Heart left ventricle (tissue), 16 donors: ENCODE data around the gene MB21D2. TPM values are rescaled to one million over a fixed set of nuclear protein-coding genes. Genes with fewer than 3 reads are reported as not detected.
A peak's percentile ranks its signal among the peaks of the same experiment; 100 is the strongest.

Source experiments
- ATAC-seq, 4 donors: fragments of 200-7000 bp; cut with Tn5 transposase; one replicate each; pipeline ENCODE4 v1.9.1; 2020 to 2022; ENCODE audit warnings: moderate library complexity in 4 of 4, mild to moderate bottlenecking in 3 of 4, moderate number of reproducible peaks in 1 of 4
- DNase-seq, 5 donors: peaks; one replicate each; pipeline ENCODE4 v3.0.0-alpha.2; 2020
- H3K27ac ChIP-seq, 12 donors: fragments of 200-600 bp; sonication (generic) in 4 of 12; one replicate each; pipeline versions ENCODE4 v1.5.0 to v1.8.0; 2016 to 2022; ENCODE audit warnings: mild to moderate bottlenecking in 2 of 12
- H3K27me3 ChIP-seq, 9 donors: fragments of 200-600 bp; sonication (generic) in 2 of 9; one replicate each; pipeline versions ENCODE4 v1.5.1 to v1.8.0; 2016 to 2022; ENCODE audit warnings: mild to moderate bottlenecking in 3 of 9
- H3K36me3 ChIP-seq, 9 donors: fragments of 200-600 bp; sonication (generic) in 2 of 9; one replicate each; pipeline versions ENCODE4 v1.5.0 to v1.8.0; 2018 to 2022; ENCODE audit warnings: mild to moderate bottlenecking in 2 of 9
- H3K4me1 ChIP-seq, 12 donors: fragments of 200-600 bp; sonication (generic) in 4 of 12; one replicate each; pipeline versions ENCODE4 v1.5.0 to v1.8.0; 2016 to 2022; ENCODE audit warnings: mild to moderate bottlenecking in 3 of 12
- H3K4me3 ChIP-seq, 12 donors: fragments of 200-600 bp; sonication (generic) in 4 of 12; one replicate each; pipeline versions ENCODE4 v1.5.0 to v1.8.0; 2017 to 2022; ENCODE audit warnings: mild to moderate bottlenecking in 9 of 12, moderate library complexity in 4 of 12
- H3K9me3 ChIP-seq, 12 donors: fragments of 200-600 bp; sonication (generic) in 4 of 12; one replicate each; pipeline versions ENCODE4 v1.5.0 to v1.8.0; 2016 to 2022; ENCODE audit warnings: mild to moderate bottlenecking in 1 of 12
- POLR2A ChIP-seq, 2 donors: fragments of 450-650 bp; IDR thresholded peaks; one replicate each; pipeline ENCODE4 v1.6.1; 2017; ENCODE audit warnings: antibody characterized with exemption in 2 of 2, mild to moderate bottlenecking in 2 of 2, moderate library complexity in 2 of 2
- WGBS, 4 donors: extraction: QIAGEN DNeasy Blood & Tissue Kit in 2 of 4; methylation state at CpG; one replicate each; pipeline versions ENCODE4 v1.1.5 to v1.1.7; 2013 to 2018; 5-methylcytosine and 5-hydroxymethylcytosine counted together
- intact Hi-C, 10 donors: fragments of 100-400 bp; cut with DNase I; formaldehyde crosslinking; loops; one replicate each; pipeline versions ENCODE4 v1.11.1 to v1.14.2; 2022
- polyA plus RNA-seq, 2 donors: library from polyadenylated mRNA; stranded (reverse); fragments of 200-250 nt; gene quantifications; one replicate each; pipeline ENCODE4 v1.2.3, GENCODE V29; 2013
- total RNA-seq, 9 donors: library from RNA; depleted of rRNA in 2 of 9; stranded (reverse); fragments of >200 nt in 2 of 9; fragmentation: NEBNext Ultra II Directional in 3 of 9; extraction: Animal tissue kit (Norgen Biotek cat#: 25700) in 3 of 9; gene quantifications; one replicate each; pipeline versions ENCODE4 v1.1.0 to v1.2.4, GENCODE V29; 2016 to 2023
- TF ChIP-seq, protein P1 (sequence below), 12 donors: fragments of 200-600 bp; sonication (generic) in 4 of 12; IDR thresholded peaks; one replicate each; pipeline versions ENCODE4 v1.5.0 to v1.8.0; 2018 to 2022; ENCODE audit warnings: antibody characterized with exemption in 12 of 12, mild to moderate bottlenecking in 5 of 12
- donor health status: ischemic (EF 13 %, LVEDD 7.1; RV severe dilation, severe dysfunction).
- donor health status: healthy with polysubstance abuse.
- donor health status: DM: no; HTN: yes; CAD: no.
- donor health status: DM: no; HTN: no; CAD: no.
- donor health status: ischemic (EF 25% LVEDD 6.9; RV normal size, moderate dysfunction).
- donor health status: ischemic (EF 25% LVEDD 5.7; RV mildly dilated, moderate dysfunction).
- donor health status: healthy.
- donor health status: DM: yes; HTN: yes; CAD: no.
- donor health status: ischemic (EF 35%, LVEDD 5.7; RV mildly dilated, moderate dysfunction).
- donor health status: nonischemic (EF 11% LVEDD 7.7; RV severe dilation, severe dysfunction).
- donor health status: DM: yes; HTN: yes; CAD: no.
- donor health status: PGD.
- donor health status: ischemic (EF 29% LVEDD 5.4; RV normal size, mild dysfunction).
- donor health status: nonischemic (EF 23%, LVEDD 6.1; RV moderate dilation, normal function).

MB21D2 gene
- total and polyA plus RNA-seq, 11 donors: 0.91 to 5.0 (median 3.1) TPM

DNA sequence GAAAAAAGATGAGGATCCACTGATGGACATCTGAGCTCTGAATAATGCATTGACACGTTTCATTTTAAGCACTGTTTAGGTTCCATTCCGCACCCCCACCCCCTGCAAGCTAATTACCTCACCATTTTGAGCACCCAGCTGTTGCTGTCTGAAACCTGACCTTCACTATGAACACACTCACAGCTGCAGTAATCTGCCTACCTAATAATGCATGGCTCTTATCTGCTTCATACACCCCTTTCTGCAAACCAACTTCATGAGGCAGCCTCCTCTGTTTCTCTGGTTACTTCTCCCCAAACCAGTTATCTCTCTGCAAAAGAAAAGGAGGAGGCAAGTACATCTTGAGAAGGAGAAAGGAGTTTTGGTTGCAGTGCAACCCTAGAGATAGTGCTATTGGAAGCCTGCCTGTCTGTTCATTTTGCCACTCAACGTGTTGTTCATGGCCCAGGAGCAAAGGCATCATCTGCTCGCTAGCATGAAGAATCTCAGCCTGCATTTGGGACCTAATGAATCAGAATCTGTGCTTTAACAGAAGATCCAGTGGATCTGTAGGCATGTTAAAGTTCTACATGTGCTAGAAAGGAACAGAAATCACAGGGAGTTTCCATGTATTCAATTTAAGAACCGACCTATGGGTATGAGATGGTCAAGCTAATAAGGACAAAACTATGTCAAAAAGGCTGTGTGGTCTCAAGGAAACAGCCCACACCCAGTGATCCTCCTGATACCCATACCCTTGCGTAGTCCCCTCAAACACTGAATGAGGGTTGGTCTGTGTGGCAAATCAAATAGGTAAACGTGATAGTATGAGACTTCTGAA, 87.2 kb downstream of the MB21D2 start:
- WGBS, 4 donors: 75 to 82% (median 77%) methylated on average over 7 of the region's 7 CpGs
- no peak for TF ChIP-seq POLR2A (IDR thresholded peaks at IDR 0.05)
- TF ChIP-seq, protein P1, sequence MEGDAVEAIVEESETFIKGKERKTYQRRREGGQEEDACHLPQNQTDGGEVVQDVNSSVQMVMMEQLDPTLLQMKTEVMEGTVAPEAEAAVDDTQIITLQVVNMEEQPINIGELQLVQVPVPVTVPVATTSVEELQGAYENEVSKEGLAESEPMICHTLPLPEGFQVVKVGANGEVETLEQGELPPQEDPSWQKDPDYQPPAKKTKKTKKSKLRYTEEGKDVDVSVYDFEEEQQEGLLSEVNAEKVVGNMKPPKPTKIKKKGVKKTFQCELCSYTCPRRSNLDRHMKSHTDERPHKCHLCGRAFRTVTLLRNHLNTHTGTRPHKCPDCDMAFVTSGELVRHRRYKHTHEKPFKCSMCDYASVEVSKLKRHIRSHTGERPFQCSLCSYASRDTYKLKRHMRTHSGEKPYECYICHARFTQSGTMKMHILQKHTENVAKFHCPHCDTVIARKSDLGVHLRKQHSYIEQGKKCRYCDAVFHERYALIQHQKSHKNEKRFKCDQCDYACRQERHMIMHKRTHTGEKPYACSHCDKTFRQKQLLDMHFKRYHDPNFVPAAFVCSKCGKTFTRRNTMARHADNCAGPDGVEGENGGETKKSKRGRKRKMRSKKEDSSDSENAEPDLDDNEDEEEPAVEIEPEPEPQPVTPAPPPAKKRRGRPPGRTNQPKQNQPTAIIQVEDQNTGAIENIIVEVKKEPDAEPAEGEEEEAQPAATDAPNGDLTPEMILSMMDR (IDR thresholded peaks at IDR 0.05): no peak
- no peak for ATAC-seq
- Histone ChIP-seq H3K9me3 (no peaks in the 10 kb centered on the region), H3K4me3 (no peak overlapping the region), H3K36me3 (no peaks in the 10 kb centered on the region), H3K27ac (peak overlapping the region in 3 of 12 donors; percentile 12 to 61 (median 36)), H3K27me3 (no peaks in the 10 kb centered on the region), H3K4me1 (peaks cover 0 to 57% (median 40%) of the 10 kb centered on the region in 12 donors)
- intact Hi-C loops: loop anchor here in 4 of 10 donors (5.0 kb wide), 1 partner anchor 87 kb away; the partner anchor contains the start of gene MB21D2 (in 4 of the 4)
- DNase-seq: no peak

DNA sequence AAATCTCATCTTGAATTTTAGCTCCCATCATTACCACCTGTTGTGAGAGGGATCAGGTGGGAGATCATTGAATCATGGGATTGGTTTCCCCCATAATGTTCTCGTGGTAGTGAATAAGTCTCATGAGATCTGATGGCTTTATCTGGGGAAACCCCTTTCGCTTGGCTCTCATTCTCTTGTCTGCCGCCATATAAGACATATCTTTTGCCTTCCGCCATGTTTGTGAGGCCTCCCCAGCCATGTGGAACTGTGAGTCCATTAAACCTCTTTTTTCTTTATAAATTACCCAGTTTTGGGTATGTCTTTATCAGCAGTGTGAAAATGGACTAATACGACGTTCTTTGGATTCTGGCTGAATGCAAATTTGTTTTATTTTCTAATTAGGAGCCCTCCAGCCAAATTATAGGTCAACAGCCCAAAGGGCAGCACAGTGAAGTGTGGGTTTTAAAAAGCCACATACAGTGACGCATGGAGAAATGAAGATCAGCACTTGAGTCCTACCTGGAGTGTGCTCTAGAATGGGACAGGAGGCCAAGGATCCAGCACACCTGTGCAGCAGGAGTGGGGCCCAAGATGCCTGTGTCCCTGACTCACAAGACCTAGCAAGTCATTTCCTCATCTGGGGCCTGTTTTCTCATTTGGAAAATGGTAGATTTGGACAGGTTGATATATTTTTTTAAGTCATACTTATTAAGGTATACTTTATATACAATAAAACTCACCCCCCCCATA, 89.6 kb downstream of the MB21D2 start:
- WGBS, 4 donors: 96 to 99% (median 98%) methylated on average over 7 of the region's 7 CpGs

DNA sequence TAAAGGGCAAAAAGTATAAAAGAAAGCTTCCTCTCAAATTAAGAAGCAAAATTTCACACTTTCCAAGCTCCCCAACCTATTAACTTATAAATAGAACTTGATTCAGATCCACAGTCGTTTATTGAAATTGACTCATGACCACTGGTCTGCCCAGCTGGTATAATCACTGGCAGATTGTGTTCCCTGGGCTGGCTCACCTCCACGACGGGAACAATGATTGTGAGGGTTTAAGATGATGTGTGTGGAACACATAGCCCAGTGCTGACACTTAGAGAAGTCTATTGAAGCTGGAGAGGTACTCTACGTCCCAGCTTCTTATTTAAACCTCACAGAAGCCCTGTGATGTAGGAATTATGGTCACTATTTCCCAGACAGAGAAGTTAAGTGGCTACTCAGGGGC, 90.4 kb downstream of the MB21D2 start:
- WGBS, 4 donors: 46 to 50% (median 48%) methylated on average over 4 of the region's 4 CpGs
- no peak overlapping the region for H3K27ac ChIP-seq
- no peaks in the 10 kb centered on the region for H3K36me3 ChIP-seq
- H3K27me3 ChIP-seq: no peaks in the 10 kb centered on the region
- peak; percentile 73 to 90 (median 78) for ATAC-seq
- peaks cover 0 to 46% (median 26%) of the 10 kb centered on the region in 12 donors for H3K4me1 ChIP-seq
- peak in 1 of 5 donors; percentile 52 for DNase-seq
- no peaks in the 10 kb centered on the region for H3K9me3 ChIP-seq
- H3K4me3 ChIP-seq: no peak overlapping the region
- intact Hi-C loops: loop anchor here in 5 of 10 donors (5.0 to 10.0 kb wide), 4 partner anchors 90 to 765 kb away; partner anchors contain the start of genes MB21D2 (in 2 of the 5) and OPA1 (in 1 of the 5)
- TF ChIP-seq, protein P1 (IDR thresholded peaks at IDR 0.05): no peak
- no peak for TF ChIP-seq POLR2A (IDR thresholded peaks at IDR 0.05)

More for the DNA sequence above, 89.6 kb downstream of the MB21D2 start:
- Histone ChIP-seq H3K27me3 (no peaks in the 10 kb centered on the region), H3K4me3 (no peak overlapping the region), H3K9me3 (no peaks in the 10 kb centered on the region), H3K4me1 (peaks cover 0 to 51% (median 33%) of the 10 kb centered on the region in 12 donors), H3K36me3 (no peaks in the 10 kb centered on the region), H3K27ac (no peak overlapping the region)
- no peak for TF ChIP-seq POLR2A (IDR thresholded peaks at IDR 0.05)
- TF ChIP-seq, protein P1 (IDR thresholded peaks at IDR 0.05): no peak
- DNase-seq (no peak), ATAC-seq (no peak)
- intact Hi-C loops: loop anchor here in 5 of 10 donors (5.0 to 10.0 kb wide), 4 partner anchors 89 to 764 kb away; partner anchors contain the start of genes MB21D2 (in 2 of the 5) and OPA1 (in 1 of the 5)
